Measurements from ENCODE around the gene B3GALT2. TPM values are rescaled to one million over a fixed set of nuclear protein-coding genes. Genes with fewer than 3 reads are reported as not detected.

Gene B3GALT2
- total RNA-seq, 2 experiments from 2014 or later: 0.63 to 0.94 TPM

GRCh38 chr1:193179094-193179493 lies 7.3 kb downstream of the B3GALT2 start:
- ChIA-PET CTCF (no interaction called here), POLR2A (no interaction called here)
- ATAC-seq (no peak), DNase-seq (no peak)
- no peaks in the 10 kb centered on the region for H3K9me3 Mint-ChIP-seq (ENCODE audit: insufficient read depth)
- no peak overlapping the region for H3K4me3 Mint-ChIP-seq
- peaks cover 1% of the 10 kb centered on the region for H3K4me1 Mint-ChIP-seq (ENCODE audit: low read depth)
- H3K27ac Mint-ChIP-seq: no peak overlapping the region
- H3K36me3 Mint-ChIP-seq (ENCODE audit: low read depth): peaks cover 14% of the 10 kb centered on the region
- H3K27me3 Mint-ChIP-seq (ENCODE audit: low read depth): no peaks in the 10 kb centered on the region

- Mint-ChIP-seq H3K36me3 (ENCODE audit: low read depth) (peaks cover 26% of the 10 kb centered on the region), H3K4me3 (no peak overlapping the region), H3K9me3 (ENCODE audit: insufficient read depth) (no peaks in the 10 kb centered on the region), H3K27me3 (ENCODE audit: low read depth) (no peaks in the 10 kb centered on the region), H3K4me1 (ENCODE audit: low read depth) (no peaks in the 10 kb centered on the region), H3K27ac (no peak overlapping the region)
- DNase-seq (no peak), ATAC-seq (no peak)
- ChIA-PET CTCF (interaction anchor here (0.6 kb wide), 1 partner anchor 578 kb away, joined by 3 read pairs; no protein-coding TSS in a partner anchor), POLR2A (interaction anchor here (0.5 kb wide), 1 partner anchor 354 kb away, joined by 3 read pairs; no protein-coding TSS in a partner anchor)
Observed at GRCh38 chr1:193176788-193177187, 9.6 kb downstream of the B3GALT2 start.

- Mint-ChIP-seq H3K4me3 (no peak overlapping the region), H3K9me3 (ENCODE audit: insufficient read depth) (no peaks in the 10 kb centered on the region), H3K36me3 (ENCODE audit: low read depth) (peaks cover 31% of the 10 kb centered on the region), H3K27me3 (ENCODE audit: low read depth) (no peaks in the 10 kb centered on the region), H3K4me1 (ENCODE audit: low read depth) (no peaks in the 10 kb centered on the region), H3K27ac (no peak overlapping the region)
- DNase-seq: no peak
- ChIA-PET CTCF (no interaction called here), POLR2A (no interaction called here)
- no peak for ATAC-seq
Observed at GRCh38 chr1:193176113-193176512, 10.3 kb downstream of the B3GALT2 start.

GRCh38 chr1:193157360-193157759 lies 29.1 kb downstream of the B3GALT2 start:
- Mint-ChIP-seq H3K27ac (no peak overlapping the region), H3K9me3 (ENCODE audit: insufficient read depth) (no peaks in the 10 kb centered on the region), H3K4me3 (no peak overlapping the region), H3K27me3 (ENCODE audit: low read depth) (no peaks in the 10 kb centered on the region), H3K4me1 (ENCODE audit: low read depth) (peaks cover 5% of the 10 kb centered on the region), H3K36me3 (ENCODE audit: low read depth) (peaks cover 27% of the 10 kb centered on the region)
- ATAC-seq (no peak), DNase-seq (no peak)
- ChIA-PET POLR2A (no interaction called here), CTCF (no interaction called here)

GRCh38 chr1:193156822-193157142 lies 29.6 kb downstream of the B3GALT2 start:
- H3K4me3 Mint-ChIP-seq: no peak overlapping the region
- ChIA-PET POLR2A (no interaction called here), CTCF (interaction anchor here (0.7 to 1.5 kb wide), 2 partner anchors 14 to 27 kb away, joined by 3 read pairs; no protein-coding TSS in a partner anchor)

GRCh38 chr1:193156117-193156821 lies 30.1 kb downstream of the B3GALT2 start:
- Mint-ChIP-seq H3K27ac (no peak overlapping the region), H3K9me3 (ENCODE audit: insufficient read depth) (no peaks in the 10 kb centered on the region), H3K36me3 (ENCODE audit: low read depth) (peaks cover 30% of the 10 kb centered on the region), H3K4me3 (no peak overlapping the region), H3K4me1 (ENCODE audit: low read depth) (peaks cover 5% of the 10 kb centered on the region), H3K27me3 (ENCODE audit: low read depth) (no peaks in the 10 kb centered on the region)
- ATAC-seq: no peak
- POLR2A ChIA-PET: no interaction called here
- DNase-seq: no peak
- CTCF ChIA-PET: interaction anchor here (0.7 to 1.5 kb wide), 2 partner anchors 13 to 28 kb away, joined by 3 read pairs; no protein-coding TSS in a partner anchor

More at GRCh38 chr1:193156822-193157142, 29.6 kb downstream of the B3GALT2 start:
- Mint-ChIP-seq H3K4me1 (ENCODE audit: low read depth) (peaks cover 5% of the 10 kb centered on the region), H3K9me3 (ENCODE audit: insufficient read depth) (no peaks in the 10 kb centered on the region), H3K27me3 (ENCODE audit: low read depth) (no peaks in the 10 kb centered on the region), H3K36me3 (ENCODE audit: low read depth) (peaks cover 30% of the 10 kb centered on the region), H3K27ac (no peak overlapping the region)
- DNase-seq (no peak), ATAC-seq (no peak)

GRCh38 chr1:193144999-193145398 lies 41.4 kb downstream of the B3GALT2 start:
- no peak for ATAC-seq
- H3K4me3 Mint-ChIP-seq: no peak overlapping the region
- H3K36me3 Mint-ChIP-seq (ENCODE audit: low read depth): peaks cover 37% of the 10 kb centered on the region
- no peaks in the 10 kb centered on the region for H3K9me3 Mint-ChIP-seq (ENCODE audit: insufficient read depth)
- H3K27ac Mint-ChIP-seq: no peak overlapping the region
- DNase-seq: no peak
- ChIA-PET POLR2A (no interaction called here), CTCF (no interaction called here)
- H3K4me1 Mint-ChIP-seq (ENCODE audit: low read depth): peaks cover 9% of the 10 kb centered on the region
- no peaks in the 10 kb centered on the region for H3K27me3 Mint-ChIP-seq (ENCODE audit: low read depth)

GRCh38 chr1:193144361-193144938 lies 42.0 kb downstream of the B3GALT2 start:
- no peak for DNase-seq
- Mint-ChIP-seq H3K27me3 (ENCODE audit: low read depth) (no peaks in the 10 kb centered on the region), H3K4me3 (no peak overlapping the region), H3K27ac (no peak overlapping the region), H3K4me1 (ENCODE audit: low read depth) (peaks cover 9% of the 10 kb centered on the region), H3K9me3 (ENCODE audit: insufficient read depth) (no peaks in the 10 kb centered on the region), H3K36me3 (ENCODE audit: low read depth) (peaks cover 42% of the 10 kb centered on the region)
- ChIA-PET POLR2A (no interaction called here), CTCF (no interaction called here)
- ATAC-seq: no peak

GRCh38 chr1:193143285-193143684 lies 43.1 kb downstream of the B3GALT2 start:
- Mint-ChIP-seq H3K4me1 (ENCODE audit: low read depth) (peaks cover 9% of the 10 kb centered on the region), H3K36me3 (ENCODE audit: low read depth) (peaks cover 48% of the 10 kb centered on the region), H3K27me3 (ENCODE audit: low read depth) (no peaks in the 10 kb centered on the region), H3K9me3 (ENCODE audit: insufficient read depth) (no peaks in the 10 kb centered on the region), H3K4me3 (no peak overlapping the region), H3K27ac (no peak overlapping the region)
- no peak for DNase-seq
- ChIA-PET CTCF (interaction anchor here (0.5 to 1.6 kb wide), 9 partner anchors 8 to 355 kb away, joined by 3 to 6 read pairs (median 4); partner anchors contain the start of gene B3GALT2), POLR2A (interaction anchor here (0.6 to 0.7 kb wide), 2 partner anchors 26 to 39 kb away, joined by 3 read pairs; no protein-coding TSS in a partner anchor)
- ATAC-seq: no peak

GRCh38 chr1:193142409-193142808 lies 44.0 kb downstream of the B3GALT2 start:
- Mint-ChIP-seq H3K4me3 (no peak overlapping the region), H3K27me3 (ENCODE audit: low read depth) (no peaks in the 10 kb centered on the region), H3K9me3 (ENCODE audit: insufficient read depth) (no peaks in the 10 kb centered on the region), H3K36me3 (ENCODE audit: low read depth) (peaks cover 51% of the 10 kb centered on the region), H3K4me1 (ENCODE audit: low read depth) (peaks cover 9% of the 10 kb centered on the region), H3K27ac (no peak overlapping the region)
- ChIA-PET CTCF (interaction anchor here (0.9 to 1.6 kb wide), 7 partner anchors 9 to 48 kb away, joined by 3 to 6 read pairs (median 4); partner anchors contain the start of gene B3GALT2), POLR2A (no interaction called here)
- ATAC-seq (no peak), DNase-seq (no peak)

- DNase-seq (no peak), ATAC-seq (peak; percentile 74)
- peaks cover 57% of the 10 kb centered on the region for H3K36me3 Mint-ChIP-seq (ENCODE audit: low read depth)
- no peak overlapping the region for H3K4me3 Mint-ChIP-seq
- peaks cover 9% of the 10 kb centered on the region for H3K4me1 Mint-ChIP-seq (ENCODE audit: low read depth)
- CTCF ChIA-PET: interaction anchor here (1.4 kb wide), 1 partner anchor 38 kb away, joined by 4 read pairs; no protein-coding TSS in a partner anchor
- H3K27me3 Mint-ChIP-seq (ENCODE audit: low read depth): no peaks in the 10 kb centered on the region
- H3K9me3 Mint-ChIP-seq (ENCODE audit: insufficient read depth): no peaks in the 10 kb centered on the region
- POLR2A ChIA-PET: no interaction called here
- no peak overlapping the region for H3K27ac Mint-ChIP-seq
Observed at GRCh38 chr1:193141804-193142203, 44.6 kb downstream of the B3GALT2 start.

GRCh38 chr1:193140254-193140653 lies 46.2 kb downstream of the B3GALT2 start:
- Mint-ChIP-seq H3K36me3 (ENCODE audit: low read depth) (peaks cover 55% of the 10 kb centered on the region), H3K4me3 (no peak overlapping the region), H3K27me3 (ENCODE audit: low read depth) (no peaks in the 10 kb centered on the region), H3K9me3 (ENCODE audit: insufficient read depth) (no peaks in the 10 kb centered on the region), H3K27ac (no peak overlapping the region), H3K4me1 (ENCODE audit: low read depth) (peaks cover 12% of the 10 kb centered on the region)
- POLR2A ChIA-PET: no interaction called here
- CTCF ChIA-PET: no interaction called here
- ATAC-seq (no peak), DNase-seq (no peak)
